Lung (tissue), 12 donors: ENCODE results near the gene BTC. TPM values are rescaled to one million over a fixed set of nuclear protein-coding genes. Genes with fewer than 3 reads are reported as not detected.
"Not testable (repeated sequence)": the region's sequence is repeated elsewhere in the genome, so short reads cannot be mapped to it uniquely, and the experiment has no call there.

Experiments used
- ATAC-seq: fragments of 200-7000 bp; cut with Tn5 transposase; one replicate; pipeline ENCODE4 v1.9.1; 2020; ENCODE audit warnings: moderate number of reproducible peaks; ENCODE audit not compliant: insufficient read depth, low FRiP score
- DNase-seq, 3 donors: peaks; one replicate each; pipeline ENCODE4 v3.0.0-alpha.2; 2013 to 2017
- H3K27ac ChIP-seq, 2 donors: one replicate each; pipeline ENCODE4 v1.5.1; 2013; ENCODE audit warnings: mild to moderate bottlenecking in 2 of 2, moderate library complexity in 2 of 2, control low read depth in 1 of 2, inconsistent platforms in 1 of 2, low read depth in 1 of 2, low read length in 1 of 2
- H3K27me3 ChIP-seq, 3 donors: one replicate each; pipeline ENCODE4 v1.5.1; 2013; ENCODE audit warnings: low read length in 2 of 3; ENCODE audit not compliant: control insufficient read depth in 3 of 3, insufficient read depth in 3 of 3
- H3K36me3 ChIP-seq, 4 donors: one replicate each; pipeline ENCODE4 v1.5.1; 2013; ENCODE audit warnings: low read length in 4 of 4, mild to moderate bottlenecking in 1 of 4, moderate library complexity in 1 of 4; ENCODE audit not compliant: control insufficient read depth in 4 of 4, insufficient read depth in 4 of 4
- H3K4me1 ChIP-seq, 5 donors: one replicate each; pipeline ENCODE4 v1.5.1; 2013; ENCODE audit warnings: low read length in 5 of 5, mild to moderate bottlenecking in 2 of 5, moderate library complexity in 1 of 5; ENCODE audit not compliant: control insufficient read depth in 5 of 5, insufficient read depth in 5 of 5
- H3K4me3 ChIP-seq: one replicate; pipeline ENCODE4 v1.5.1; 2013; ENCODE audit warnings: mild to moderate bottlenecking, control low read depth, moderate library complexity
- H3K9ac ChIP-seq, 2 donors: one replicate each; pipeline ENCODE4 v1.5.1; 2013; ENCODE audit warnings: low read length in 2 of 2, control low read depth in 1 of 2; ENCODE audit not compliant: insufficient read depth in 1 of 2
- H3K9me3 ChIP-seq, 4 donors: one replicate each; pipeline ENCODE4 v1.5.1; 2013; ENCODE audit warnings: low read length in 3 of 4, mild to moderate bottlenecking in 1 of 4, moderate library complexity in 1 of 4; ENCODE audit not compliant: control insufficient read depth in 4 of 4, insufficient read depth in 3 of 4
- WGBS, 2 donors: extraction: QIAGEN DNeasy Blood & Tissue Kit; methylation state at CpG; one replicate each; pipeline ENCODE4 v1.1.7; 2013; 5-methylcytosine and 5-hydroxymethylcytosine counted together
- polyA plus RNA-seq, 2 donors: library from polyadenylated mRNA; stranded (reverse); fragments of 200-250 nt; gene quantifications; one replicate each; pipeline ENCODE4 v1.2.1, GENCODE V29; 2013
- total RNA-seq, 2 donors: library from RNA; depleted of rRNA in 1 of 2; stranded (reverse); fragments of >200 nt in 1 of 2; gene quantifications; one replicate each; pipeline ENCODE4 v1.2.1, GENCODE V29; 2014 to 2021
- TF ChIP-seq, protein P1 (sequence below): IDR thresholded peaks from 2 replicates; pipeline ENCODE4 v1.5.1; 2012; ENCODE audit warnings: mild to moderate bottlenecking; ENCODE audit errors: control extremely low read depth, extremely low read depth
- donor health status: control.
- donor health status: control.
- donor health status: Bipolar disorder and iron deficiency.
- donor health status: healthy.
- donor health status: DM: yes; HTN: yes; CAD: no.

The BTC gene
- total and polyA plus RNA-seq, 4 donors, result 3.0 to 9.2 (median 4.0) TPM

DNA sequence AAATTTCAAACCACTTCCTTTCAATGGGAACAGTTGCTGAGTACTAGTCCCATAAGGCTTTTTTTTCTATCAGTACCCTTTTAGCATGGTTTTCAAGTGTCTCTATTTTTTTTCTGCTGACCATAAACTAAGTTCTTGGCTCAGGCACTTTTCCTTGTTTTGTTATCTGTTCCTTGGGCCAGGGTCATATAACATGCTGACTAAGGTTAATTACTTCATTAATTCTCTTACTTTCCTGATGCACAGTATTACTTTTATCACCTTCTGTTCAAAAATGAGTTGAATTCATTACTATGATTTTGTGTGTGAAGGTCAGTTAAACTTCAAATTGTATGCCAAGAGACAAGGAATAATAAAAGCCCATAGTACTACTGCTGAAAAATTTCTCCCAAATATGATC is 19.7 kb upstream of the BTC start:
- TF ChIP-seq, protein P1, sequence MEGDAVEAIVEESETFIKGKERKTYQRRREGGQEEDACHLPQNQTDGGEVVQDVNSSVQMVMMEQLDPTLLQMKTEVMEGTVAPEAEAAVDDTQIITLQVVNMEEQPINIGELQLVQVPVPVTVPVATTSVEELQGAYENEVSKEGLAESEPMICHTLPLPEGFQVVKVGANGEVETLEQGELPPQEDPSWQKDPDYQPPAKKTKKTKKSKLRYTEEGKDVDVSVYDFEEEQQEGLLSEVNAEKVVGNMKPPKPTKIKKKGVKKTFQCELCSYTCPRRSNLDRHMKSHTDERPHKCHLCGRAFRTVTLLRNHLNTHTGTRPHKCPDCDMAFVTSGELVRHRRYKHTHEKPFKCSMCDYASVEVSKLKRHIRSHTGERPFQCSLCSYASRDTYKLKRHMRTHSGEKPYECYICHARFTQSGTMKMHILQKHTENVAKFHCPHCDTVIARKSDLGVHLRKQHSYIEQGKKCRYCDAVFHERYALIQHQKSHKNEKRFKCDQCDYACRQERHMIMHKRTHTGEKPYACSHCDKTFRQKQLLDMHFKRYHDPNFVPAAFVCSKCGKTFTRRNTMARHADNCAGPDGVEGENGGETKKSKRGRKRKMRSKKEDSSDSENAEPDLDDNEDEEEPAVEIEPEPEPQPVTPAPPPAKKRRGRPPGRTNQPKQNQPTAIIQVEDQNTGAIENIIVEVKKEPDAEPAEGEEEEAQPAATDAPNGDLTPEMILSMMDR, result no peak
- Histone ChIP-seq H3K27me3 (no peaks in the 10 kb centered on the region), H3K9ac (no peak overlapping the region), H3K27ac (no peak overlapping the region), H3K4me1 (no peaks in the 10 kb centered on the region), H3K36me3 (no peaks in the 10 kb centered on the region), H3K9me3 (no peaks in the 10 kb centered on the region), H3K4me3 (no peak overlapping the region)
- ATAC-seq (no peak), DNase-seq (no peak)

DNA sequence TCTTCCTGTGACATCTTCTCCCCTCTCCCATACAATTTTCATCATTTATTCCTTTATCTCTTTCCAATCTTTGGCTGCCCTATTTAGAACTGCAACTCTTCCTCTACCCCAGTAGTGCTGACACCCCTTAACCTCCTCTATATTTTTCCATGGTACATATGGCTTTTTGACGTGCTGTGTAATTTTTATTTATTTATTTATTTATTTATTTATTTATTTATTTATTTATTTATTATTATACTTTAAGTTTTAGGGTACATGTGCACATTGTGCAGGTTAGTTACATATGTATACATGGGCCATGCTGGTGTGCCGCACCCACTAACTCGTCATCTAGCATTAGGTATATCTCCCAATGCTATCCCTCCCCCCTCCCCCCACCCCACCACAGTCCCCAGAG is 17.7 kb upstream of the BTC start:
- 76 to 78% methylated on average over 3 of the region's 3 CpGs for WGBS, 2 donors
- not testable (repeated sequence) for H3K27me3 ChIP-seq, DNase-seq, H3K4me1 ChIP-seq, H3K4me3 ChIP-seq, ATAC-seq, H3K36me3 ChIP-seq, H3K9ac ChIP-seq, H3K9me3 ChIP-seq, H3K27ac ChIP-seq

DNA sequence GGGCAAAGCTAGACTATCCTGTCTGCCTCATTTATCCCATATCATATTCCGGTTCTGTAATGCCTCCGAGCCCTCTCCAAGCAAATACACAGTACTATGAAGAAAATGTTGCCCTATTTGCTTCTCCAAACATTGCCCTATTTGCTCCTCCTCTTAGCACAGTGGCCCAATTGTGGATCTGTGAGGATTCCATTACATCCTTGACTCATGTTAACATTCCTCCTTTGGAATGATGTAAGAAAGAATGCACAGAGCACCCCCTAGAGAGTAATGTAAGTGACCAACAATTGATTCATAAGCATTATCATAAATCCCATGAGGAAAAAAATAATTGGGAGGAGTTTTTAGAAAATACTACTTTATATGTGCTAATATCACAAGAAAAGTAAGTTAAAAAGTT is 11.3 kb upstream of the BTC start:
- peak in 2 of 3 donors; percentile 12 to 15 for DNase-seq
- Histone ChIP-seq H3K36me3 (no peaks in the 10 kb centered on the region), H3K4me1 (no peaks in the 10 kb centered on the region), H3K9me3 (no peaks in the 10 kb centered on the region), H3K4me3 (no peak overlapping the region), H3K27me3 (no peaks in the 10 kb centered on the region), H3K27ac (no peak overlapping the region), H3K9ac (no peak overlapping the region)
- 68 to 80% methylated on average over 2 of the region's 2 CpGs for WGBS, 2 donors
- TF ChIP-seq, protein P1, result no peak
- peak; percentile 27 for ATAC-seq

DNA sequence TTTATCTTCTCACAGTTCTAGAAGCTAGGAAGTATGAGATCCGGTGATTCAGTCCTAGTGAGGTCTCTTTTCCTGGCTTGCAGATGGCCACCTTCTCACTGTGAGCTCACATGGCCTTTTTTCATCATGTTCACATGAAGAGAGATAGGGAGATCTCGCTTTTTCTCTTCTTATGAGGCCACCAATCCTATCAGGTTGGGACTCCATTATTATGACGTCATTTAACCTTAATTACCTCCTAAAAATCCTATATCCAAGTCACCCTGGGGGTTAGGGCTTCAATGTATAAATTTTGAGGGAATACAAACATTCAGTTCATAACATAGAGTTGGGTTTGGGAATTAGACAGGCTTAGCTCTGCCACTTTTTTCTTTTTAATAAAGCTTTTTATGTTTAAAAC is 6.0 kb upstream of the BTC start:
- Histone ChIP-seq H3K4me3 (no peak overlapping the region), H3K27me3 (peaks cover 0 to 4% (median 2%) of the 10 kb centered on the region in 3 donors), H3K36me3 (no peaks in the 10 kb centered on the region), H3K4me1 (no peaks in the 10 kb centered on the region), H3K27ac (no peak overlapping the region), H3K9ac (no peak overlapping the region), H3K9me3 (no peaks in the 10 kb centered on the region)
- WGBS, 2 donors, result 78 to 82% methylated on average over 3 of the region's 3 CpGs
- DNase-seq (no peak), ATAC-seq (no peak)
- TF ChIP-seq, protein P1, result no peak
